Measurements from ENCODE around the gene TSPAN4.

The TSPAN4 gene

DNA sequence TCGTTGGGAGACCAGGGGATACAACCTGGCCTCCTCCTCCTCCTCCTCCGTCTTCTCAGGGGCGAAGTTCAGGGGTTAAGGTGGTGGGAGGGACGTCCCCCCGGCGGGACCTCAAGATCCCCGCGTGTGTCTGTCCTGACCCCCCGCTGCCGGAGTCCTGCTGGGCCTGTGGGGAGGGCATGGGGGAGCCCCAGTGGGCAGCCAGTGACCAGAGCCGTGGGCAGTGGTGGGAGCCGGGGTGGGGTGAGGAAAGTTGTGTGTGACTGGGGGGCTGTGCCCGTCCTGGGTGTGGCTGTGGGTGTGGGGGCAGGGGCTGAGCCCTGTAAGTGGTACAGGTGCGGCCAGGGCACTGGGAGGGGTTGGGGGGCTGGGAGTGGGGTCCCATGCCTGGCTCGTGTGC lies 10.1 kb downstream of the TSPAN4 start:
- DNase-seq, result no peak

GRCh38 chr11:853682-854448 lies 11.2 kb downstream of the TSPAN4 start:
- no peak for DNase-seq

DNA sequence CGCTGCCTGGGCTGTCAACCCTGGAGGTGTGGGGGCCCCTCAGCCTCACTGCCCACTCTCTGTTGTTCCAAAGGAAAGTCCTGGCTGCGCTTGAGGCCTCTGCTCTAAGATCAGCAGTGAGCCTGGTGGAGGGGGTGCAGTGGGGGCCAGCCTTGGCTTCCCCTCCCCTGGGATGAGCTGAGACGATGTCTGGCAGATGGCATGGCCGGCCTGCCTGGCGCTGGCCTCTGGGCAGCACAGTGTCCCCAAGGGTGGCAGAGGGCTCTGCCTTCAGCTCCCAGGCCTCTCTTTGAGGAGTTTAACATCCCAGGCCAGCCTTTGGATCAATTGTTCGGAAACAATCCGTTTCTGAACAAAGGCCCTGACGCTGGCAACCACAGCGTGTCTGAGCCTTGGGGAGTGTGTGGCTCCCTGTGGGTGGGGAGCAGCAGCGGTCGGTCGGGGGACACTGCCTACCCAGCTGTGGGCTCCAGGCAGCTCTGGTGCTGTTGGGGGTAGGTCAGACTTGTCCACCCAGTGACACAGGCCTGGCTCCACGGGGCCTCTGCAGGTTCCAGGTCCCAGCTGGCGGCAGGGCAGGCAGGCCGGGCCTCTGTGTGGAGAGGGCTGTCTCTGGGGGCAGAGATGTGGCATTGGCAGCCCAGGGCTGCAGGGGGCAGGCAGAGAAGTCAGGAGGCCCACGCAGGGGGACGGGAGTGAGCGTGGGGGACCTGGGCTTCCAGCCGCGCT lies 12.1 kb downstream of the TSPAN4 start:
- no peak for DNase-seq

- no peak for DNase-seq
Measured at GRCh38 chr11:855330-855674, 12.7 kb downstream of the TSPAN4 start.

DNA sequence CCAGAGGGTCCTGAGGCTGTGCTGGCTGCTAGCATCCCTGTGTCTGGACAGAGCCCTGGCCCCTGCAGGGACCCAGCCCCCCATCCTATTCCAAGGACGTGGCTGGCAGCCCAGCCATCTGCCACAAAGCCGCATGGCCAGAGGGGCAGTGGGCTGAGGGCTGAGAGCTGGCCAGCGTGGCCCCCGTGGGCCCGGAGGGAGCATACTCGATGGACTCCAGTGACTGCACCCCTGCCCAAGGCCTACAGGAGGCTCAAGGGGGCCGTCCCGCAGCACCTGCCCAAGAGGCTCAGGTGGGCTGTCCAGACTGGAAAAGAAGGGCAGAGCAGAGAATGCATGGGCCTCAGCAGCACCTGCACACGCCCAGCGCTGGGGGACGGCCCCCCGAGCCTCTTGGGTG lies 13.1 kb downstream of the TSPAN4 start:
- no peak for DNase-seq

- DNase-seq, result no peak
Measured at GRCh38 chr11:856397-856796, 13.7 kb downstream of the TSPAN4 start.

DNA sequence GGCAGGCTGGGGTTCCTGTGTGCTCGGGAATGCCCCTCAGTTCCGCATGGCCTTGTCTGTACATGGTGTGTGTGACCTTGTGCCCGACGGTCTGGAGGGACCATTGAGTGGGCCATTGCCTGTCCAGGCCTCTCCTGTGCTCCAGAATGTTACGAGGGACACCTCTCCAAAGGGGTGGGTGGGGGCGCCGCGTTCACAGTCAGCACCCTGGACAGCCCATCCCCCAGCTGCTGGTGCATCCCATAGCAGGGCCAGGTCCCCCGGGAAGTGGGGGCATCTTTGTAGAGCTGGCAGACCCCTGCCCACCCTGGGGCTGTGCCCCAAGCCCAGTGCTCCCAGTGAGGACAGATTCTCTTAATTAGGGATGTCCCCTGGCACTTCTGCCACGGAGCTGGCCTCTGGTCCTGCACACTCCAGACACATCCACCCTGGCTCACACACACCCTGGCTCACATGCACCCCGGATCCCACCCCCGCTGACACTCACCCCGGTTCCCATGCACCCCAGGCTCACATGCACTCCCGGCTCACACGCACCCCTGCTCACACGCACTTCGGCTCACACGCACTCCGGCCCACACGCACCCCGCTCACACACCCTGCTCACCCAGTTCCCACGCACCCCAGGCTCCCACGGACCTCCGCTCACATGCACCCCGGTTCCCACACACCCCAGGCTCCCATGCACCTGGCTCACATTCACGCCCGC lies 15.6 kb downstream of the TSPAN4 start:
- DNase-seq, result no peak

DNA sequence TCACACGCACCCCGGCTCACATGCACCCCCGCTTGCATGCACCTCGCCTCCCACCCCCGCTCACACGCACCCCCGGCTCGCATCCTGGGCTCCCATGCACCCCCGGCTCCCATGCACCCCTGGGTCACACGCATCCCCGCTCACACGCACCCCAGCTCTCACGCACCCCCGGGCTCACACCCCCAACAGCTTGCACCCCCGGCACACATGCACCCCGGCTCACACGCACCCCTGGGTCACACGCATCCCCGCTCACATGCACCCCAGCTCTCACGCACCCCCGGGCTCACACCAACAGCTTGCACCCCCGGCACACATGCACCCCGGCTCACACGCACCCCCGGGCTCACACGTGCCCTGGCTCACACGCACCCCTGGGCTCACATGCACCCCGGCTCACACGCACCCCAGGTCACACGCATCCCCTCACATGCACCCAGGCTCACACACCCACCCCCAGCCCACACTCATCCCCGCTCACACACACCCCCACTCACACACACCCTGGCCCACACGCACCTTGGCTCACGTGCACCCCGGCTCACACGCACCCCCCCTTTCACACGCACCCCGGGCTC lies 16.2 kb downstream of the TSPAN4 start:
- no peak for DNase-seq

GRCh38 chr11:859394-860131 lies 16.9 kb downstream of the TSPAN4 start:
- DNase-seq, result peak; percentile 88

- no peak for DNase-seq
Measured at GRCh38 chr11:860234-861104, 17.8 kb downstream of the TSPAN4 start.

DNA sequence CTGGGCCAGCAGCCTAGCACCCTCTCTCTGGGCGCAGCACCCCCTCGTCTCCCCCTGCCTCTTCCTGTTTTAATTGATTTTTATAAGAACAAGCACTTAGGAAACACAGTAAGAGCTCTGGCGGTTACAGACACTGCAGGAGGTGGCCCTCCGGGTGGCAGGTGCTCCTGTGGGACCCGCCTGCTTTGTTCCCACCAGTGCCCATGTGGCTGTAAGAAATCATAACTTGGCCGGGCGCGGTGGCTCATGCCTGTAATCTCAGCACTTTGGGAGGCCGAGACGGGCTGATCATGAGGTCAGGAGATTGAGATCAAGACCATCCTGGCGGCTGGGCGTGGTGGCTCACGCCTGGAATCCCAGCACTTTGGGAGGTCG lies 18.4 kb downstream of the TSPAN4 start:
- DNase-seq, result no peak

DNA sequence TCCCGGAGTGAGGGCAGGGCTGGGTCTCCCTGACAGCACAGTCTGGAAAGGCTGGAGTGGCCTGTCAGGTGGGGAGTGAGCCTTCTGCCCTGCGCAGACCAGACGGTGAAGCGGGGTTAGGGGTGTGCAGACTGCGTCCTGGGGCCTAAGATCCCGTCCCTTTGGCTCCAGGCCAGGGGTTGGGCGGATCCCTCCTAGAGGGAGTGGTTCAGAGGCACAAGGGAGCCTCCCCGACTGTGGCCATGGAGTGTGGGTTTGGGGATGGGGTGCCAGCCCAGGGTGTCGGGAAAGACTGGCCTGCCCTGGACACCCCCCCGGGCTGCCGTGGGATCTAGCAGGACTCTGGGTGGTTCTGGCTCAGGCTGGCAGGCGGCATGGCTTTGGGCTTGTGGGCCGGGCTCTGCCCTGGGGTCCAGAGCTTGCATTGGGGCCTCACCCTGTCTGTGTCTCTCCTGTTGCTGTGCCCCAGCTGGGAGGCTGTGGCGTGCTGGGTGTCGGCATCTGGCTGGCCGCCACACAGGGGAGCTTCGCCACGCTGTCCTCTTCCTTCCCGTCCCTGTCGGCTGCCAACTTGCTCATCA lies 19.5 kb downstream of the TSPAN4 start:
- no peak for DNase-seq

- DNase-seq, result no peak
Measured at GRCh38 chr11:862696-863022, 20.0 kb downstream of the TSPAN4 start.

GRCh38 chr11:863023-863909 lies 20.6 kb downstream of the TSPAN4 start:
- no peak for DNase-seq

DNA sequence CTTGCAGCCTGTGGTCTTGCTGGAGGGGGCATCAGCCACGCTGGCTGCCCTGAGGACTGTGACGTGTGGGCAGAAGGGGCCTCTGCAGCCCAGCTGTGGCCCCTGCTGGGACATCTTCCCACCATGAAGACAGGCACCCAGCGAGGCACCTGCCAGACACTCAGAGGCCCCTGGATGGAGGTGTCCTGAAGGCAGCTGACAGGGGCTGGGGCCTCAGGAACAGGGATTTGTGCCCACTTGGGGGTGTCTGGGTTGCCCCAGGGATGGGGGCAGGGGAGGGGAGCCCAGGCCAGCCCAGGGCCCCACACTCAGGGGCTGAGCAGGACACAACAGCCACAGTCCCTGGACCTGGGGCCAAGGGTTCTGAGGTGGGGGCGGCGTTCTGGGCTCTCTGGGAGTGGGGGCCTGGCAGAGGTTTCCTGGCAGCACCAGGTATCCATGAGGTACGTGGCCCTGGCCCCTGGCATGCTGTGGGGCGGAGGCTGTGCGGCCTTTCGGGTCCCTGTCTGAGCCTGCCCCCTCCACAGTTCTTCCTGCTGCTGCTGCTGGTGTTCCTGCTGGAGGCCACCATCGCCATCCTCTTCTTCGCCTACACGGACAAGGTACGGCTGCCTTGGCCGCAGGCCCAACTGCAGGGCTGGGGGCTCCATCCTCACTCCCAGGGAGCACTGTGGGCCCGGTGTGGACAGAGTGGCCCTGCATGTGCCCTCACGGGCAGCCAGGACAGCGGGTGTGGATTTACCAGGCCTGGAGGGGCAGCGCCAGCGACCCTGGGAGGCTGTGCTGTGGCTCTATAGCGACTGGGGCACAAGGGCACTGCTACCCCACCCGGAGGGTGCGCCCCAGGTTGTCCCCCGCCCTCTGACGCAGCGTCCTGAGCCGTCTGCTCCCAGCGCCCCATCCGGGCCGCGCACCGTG lies 21.5 kb downstream of the TSPAN4 start:
- DNase-seq, result no peak

DNA sequence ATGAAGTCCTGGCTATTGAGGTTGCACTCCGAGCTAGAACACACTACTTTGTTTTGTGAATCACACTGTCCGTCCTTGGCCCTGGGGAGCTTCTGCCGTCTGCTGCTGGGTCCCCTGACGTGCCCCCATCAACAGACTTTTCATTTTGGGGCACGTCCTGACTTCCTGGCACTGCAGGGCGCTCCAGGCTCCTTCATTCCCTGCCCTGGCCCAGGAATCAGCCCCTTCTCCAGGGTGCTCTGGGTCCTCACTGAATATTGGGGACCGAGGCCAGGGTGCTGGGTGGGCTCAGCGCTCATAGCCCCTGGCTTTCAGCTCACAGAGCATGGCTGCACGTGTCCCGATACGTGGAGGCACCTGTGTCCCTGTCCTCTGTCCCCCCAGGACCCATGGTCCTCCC lies 22.2 kb downstream of the TSPAN4 start:
- no peak for DNase-seq

- no peak for DNase-seq
Measured at GRCh38 chr11:865462-866430, 23.1 kb downstream of the TSPAN4 start.

GRCh38 chr11:866481-866880 lies 23.8 kb downstream of the TSPAN4 start:
- DNase-seq, result no peak

All from femur (tissue), 1 donor.